A549 treated with CpdA at 1 μM for 4 hours (cell line): ENCODE results near the gene TRIP11. TPM values are rescaled to one million over a fixed set of nuclear protein-coding genes. Genes with fewer than 3 reads are reported as not detected.

Experiments used
- total RNA-seq: library from RNA; stranded (reverse); fragments of 200-300 nt; extraction: Qiagen RNA extraction; gene quantifications from 5 replicates; pipeline ENCODE4 v1.2.3, GENCODE V29; 2022; ENCODE audit warnings: low read depth

TRIP11 gene
- total RNA-seq: 6.4 to 10.9 TPM (median 9.2 TPM) in 5 replicates

DNA sequence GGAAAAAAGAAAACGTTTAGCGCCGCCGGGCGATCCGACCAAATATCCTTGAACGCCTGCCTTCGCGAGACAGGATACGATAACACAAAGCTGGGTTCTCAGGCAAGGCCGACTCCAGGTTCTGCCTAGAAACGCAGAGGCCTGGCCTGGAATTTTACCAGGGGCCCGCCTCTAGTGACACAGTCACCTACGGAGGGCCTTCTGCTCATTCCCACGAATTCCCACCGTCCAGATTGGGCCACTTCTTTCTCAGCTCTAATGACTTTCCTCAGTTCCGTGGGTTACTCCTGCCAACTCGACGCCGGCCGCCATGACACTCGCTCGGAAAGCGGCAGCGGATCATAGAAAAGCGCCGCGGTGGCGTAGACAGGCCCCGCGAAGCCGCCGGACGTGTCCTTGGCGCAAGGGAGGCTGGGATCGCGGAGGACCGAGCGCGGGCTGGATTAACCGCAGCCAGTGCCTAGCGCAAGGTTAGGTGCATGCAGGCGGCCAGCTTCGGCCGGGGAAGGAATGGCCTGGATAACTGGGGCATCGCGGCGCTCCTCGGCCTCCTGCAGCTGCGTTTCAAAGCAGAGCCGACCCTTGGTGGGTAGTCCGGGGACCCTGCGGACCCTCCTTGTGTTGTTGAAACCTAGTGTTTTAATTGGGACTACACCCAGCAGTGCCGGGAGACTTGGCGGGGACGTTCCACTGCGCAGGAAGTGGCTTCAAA lies at the start of gene TRIP11:
Gene TRIP11 (minus strand): TSS at position 341 of the 712 bp plus-strand sequence. CDS start 374 bp downstream, outside the sequence.

GRCh38 chr14:91947475-91948184 lies 92.2 kb downstream of the TRIP11 start, which contains the start of gene FBLN5:
Gene FBLN5, minus strand, starts transcription at chr14:91947694. Its CDS starts 465 bp downstream, at chr14:91947229.

Other genes with a start within 250 kb of the TRIP11 start
- 0.54 to 0.71 TPM (median 0.61 TPM) in 5 replicates for gene TC2N, start 172.5 kb downstream of the TRIP11 start, total RNA-seq
- 1.5 to 2.0 TPM (median 1.7 TPM) in 5 replicates for gene FBLN5, start 92.4 kb downstream of the TRIP11 start, total RNA-seq
- gene ATXN3, start 66.5 kb upstream of the TRIP11 start, total RNA-seq: 19.1 to 47.3 TPM (median 23.8 TPM) in 5 replicates
- gene NDUFB1, start 81.6 kb upstream of the TRIP11 start, total RNA-seq: 328 to 436 TPM (median 346 TPM) in 5 replicates
- gene CPSF2, start 81.9 kb upstream of the TRIP11 start, total RNA-seq: 35.3 to 44.8 TPM (median 41.5 TPM) in 5 replicates